HG03575 (cell line): ENCODE results near the gene ELAVL4.

Experiments used
- ATAC-seq: cut with Tn5 transposase; IDR thresholded peaks from one replicate; pipeline ENCODE4 v1.9.1; 2021; ENCODE audit not compliant: unreplicated experiment, insufficient number of reproducible peaks, low FRiP score; ENCODE audit errors: extremely low read depth

ELAVL4 gene

GRCh38 chr1:50108497-50109059 lies at the start of gene ELAVL4:
TSS of gene ELAVL4 (plus strand) at chr1:50108920. CDS start at chr1:50109190, 270 bp downstream.
- no peak for ATAC-seq

- no peak for ATAC-seq
These were observed 48.4 kb upstream of the ELAVL4 start for GRCh38 chr1:50060279-50060678.

GRCh38 chr1:50066806-50067205 lies 41.9 kb upstream of the ELAVL4 start:
- ATAC-seq = no peak

- ATAC-seq = no peak
These were observed 33.8 kb upstream of the ELAVL4 start for GRCh38 chr1:50074931-50075330.

DNA sequence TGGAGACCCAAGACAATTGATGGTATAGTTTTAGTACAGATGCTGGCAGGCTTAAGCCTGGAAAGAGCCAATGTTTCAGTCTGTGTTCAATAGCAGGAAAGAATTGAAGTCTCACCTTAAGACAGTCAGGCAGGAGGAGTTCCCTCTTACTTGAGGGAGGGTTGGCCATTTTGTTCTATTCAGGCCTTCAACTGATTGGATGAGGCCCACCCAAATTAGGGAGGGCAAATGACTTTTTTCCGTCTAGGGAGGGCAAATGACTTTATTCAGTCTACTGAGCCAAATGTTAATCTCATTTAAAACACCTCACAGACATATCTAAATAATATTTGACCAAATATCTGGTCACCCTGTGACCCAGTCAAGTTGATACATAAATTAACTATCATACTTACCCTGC lies 31.4 kb upstream of the ELAVL4 start:
- ATAC-seq = no peak

DNA sequence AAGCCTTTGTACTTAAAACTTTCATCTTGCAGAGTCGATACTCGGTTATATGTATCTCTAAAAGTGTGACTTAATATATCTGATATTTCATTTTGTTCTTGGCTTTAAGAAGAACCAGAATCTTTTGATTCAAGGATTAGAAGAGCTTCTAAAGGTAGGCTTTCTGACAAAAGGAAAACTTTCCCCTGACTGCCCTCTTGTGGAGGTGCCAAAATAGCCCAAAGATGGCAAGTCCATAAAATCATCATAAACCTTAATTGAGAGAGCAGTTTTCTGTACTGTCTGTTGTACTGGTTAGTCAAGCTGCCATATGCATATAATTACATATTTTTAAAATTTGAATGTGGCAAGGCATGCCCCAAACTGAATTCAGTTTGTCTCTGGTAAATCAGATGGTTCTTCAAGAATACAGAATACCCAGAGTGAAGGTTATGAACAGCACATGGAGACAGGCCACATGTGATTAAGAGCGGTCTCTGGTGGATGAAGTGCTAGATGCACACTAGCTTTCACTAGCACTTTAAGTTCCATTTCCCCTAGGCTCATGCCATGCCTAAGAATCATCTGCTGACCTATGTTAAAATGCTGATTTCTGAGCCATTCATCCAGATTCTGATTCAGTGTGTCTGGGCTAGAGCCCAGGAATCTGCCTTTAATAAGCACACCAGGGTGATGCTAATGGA lies 27.7 kb upstream of the ELAVL4 start:
- no peak for ATAC-seq

GRCh38 chr1:50084389-50084788 lies 24.3 kb upstream of the ELAVL4 start:
- no peak for ATAC-seq

DNA sequence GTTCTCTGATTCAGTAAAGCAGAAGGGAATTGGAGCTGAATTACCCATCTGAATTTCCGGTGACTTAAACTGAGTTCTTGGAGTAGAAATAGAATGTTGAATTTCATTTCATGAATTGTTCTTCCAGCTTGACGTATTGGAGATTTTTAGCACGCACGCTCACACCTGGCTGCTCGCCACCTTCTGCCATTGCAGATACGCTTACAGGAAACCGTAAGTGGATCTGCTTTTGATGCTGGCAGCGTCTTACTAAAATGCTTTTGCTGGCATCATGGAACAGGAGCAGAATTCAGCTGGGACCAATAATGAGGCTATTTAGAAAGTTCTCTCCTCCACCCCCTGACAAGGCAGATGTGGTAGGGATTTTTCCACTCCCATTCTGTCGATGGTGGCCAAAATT lies 17.7 kb upstream of the ELAVL4 start:
- no peak for ATAC-seq

GRCh38 chr1:50095716-50096115 lies 13.0 kb upstream of the ELAVL4 start:
- no peak for ATAC-seq

- no peak for ATAC-seq
These were observed 11.6 kb upstream of the ELAVL4 start for GRCh38 chr1:50097021-50097679.

DNA sequence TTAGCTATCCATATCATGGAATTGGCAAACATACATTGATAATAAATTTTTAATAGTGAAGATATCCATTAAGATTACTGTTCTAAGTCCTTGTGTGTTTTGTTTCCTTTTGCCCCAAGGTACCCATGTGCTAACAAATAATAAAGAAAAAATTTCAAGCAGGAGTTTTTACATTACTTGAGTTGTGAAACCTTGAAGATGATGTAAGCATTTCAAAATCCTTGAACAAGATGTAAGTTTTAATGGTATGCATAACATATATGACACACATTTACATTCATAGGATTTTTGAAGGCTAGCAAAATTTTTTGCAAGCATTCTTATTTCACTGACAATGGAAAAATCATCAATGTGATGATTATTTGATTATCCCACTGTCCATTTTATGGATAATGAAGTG lies 10.9 kb upstream of the ELAVL4 start:
- ATAC-seq = no peak

- no peak for ATAC-seq
These were observed 10.1 kb upstream of the ELAVL4 start for GRCh38 chr1:50098591-50099021.

GRCh38 chr1:50099654-50100053 lies 9.1 kb upstream of the ELAVL4 start:
- no peak for ATAC-seq

DNA sequence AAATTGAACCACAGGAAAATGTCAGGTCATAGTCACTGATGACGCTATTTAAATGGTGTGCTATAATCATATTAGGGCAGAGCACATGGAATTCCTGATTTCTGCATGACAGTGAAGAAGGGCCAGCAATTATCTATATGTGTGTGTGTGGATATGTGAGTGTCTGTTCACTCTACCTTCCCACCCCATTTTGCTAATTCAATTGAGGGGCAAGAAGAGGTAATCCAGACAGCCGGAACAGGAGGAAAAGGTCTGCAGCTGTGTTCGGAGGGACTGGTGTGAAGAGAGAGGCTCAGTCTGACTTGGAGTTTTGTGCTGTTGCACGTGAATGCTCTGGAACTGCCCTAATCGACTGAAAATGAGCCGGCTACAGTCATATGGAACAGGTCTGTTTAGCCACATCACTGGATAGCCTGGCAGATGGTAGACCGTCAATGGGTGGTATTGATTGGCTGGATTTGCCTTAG lies 5.1 kb upstream of the ELAVL4 start:
- no peak for ATAC-seq

DNA sequence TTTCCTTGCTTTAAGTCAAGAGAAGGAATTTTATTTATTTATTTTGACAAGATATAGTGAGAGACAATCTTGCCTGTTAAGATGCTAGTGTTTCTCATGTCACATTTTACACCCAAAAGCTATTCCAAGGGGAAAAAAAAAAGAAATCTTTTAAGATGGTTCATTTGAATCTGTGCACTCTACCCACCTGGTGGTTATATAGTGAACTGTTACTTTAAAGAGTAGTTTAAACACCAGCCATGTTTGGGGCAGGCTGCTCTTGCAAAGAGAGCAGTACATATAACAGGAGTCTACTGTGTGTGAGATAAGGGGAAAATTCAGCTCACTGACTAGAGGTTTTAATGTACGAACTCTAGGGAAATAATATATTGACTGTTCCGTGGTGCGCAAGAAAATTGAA lies 3.3 kb upstream of the ELAVL4 start:
- no peak for ATAC-seq

DNA sequence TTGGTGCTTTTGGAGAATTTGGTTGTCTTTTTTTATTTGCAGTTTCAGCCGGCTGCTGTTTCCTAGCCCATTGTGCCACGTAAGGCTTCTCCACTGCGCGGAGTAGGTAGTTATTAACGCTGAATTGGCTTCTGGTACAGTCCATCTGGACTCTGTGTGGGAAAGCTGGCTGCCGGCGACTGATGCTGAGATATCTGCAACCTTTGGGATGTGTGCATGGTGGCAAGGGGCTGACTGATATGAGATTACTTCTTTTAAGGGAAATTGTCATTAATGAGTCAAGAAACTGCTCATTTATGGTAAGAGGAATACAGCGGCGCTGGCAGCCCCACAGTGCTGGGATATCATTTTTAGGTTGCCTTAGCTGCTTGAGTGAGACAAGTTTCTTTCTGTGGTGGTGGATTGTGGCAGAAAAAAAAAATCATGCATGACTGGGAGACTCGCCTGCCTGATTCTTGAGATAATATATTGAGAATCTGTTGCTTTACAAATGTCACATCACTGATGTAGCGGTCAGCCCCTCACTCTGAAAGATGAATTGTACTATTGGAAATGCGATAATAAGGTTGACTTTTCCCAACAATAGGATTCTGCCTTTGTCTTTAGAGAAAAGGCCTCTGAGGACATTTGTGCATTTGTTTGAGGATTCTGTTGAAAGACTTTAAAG lies 2.5 kb upstream of the ELAVL4 start:
- no peak for ATAC-seq

DNA sequence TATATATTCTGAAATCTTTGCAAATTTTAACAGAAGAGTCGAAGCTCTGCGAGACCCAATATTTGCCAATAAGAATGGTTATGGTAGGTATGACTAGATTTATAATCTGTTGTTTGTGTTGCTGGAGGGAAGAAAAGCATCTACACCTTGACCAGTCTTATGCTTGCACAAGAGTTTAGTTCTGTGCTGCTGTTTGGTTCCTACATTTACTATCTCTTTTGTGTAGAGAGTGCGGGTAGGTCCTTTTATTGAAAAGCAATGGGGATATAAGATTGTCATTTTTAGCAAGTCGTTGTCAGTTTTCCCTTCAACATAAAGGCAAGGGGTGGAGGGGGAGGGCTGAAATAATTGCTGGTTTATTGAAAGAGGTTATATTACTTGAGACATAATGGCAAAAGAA lies 396 bp downstream of the ELAVL4 start:
- no peak for ATAC-seq

- no peak for ATAC-seq
These were observed 941 bp downstream of the ELAVL4 start for GRCh38 chr1:50109647-50110075.

GRCh38 chr1:50110151-50110550 lies 1.4 kb downstream of the ELAVL4 start:
- ATAC-seq = no peak

DNA sequence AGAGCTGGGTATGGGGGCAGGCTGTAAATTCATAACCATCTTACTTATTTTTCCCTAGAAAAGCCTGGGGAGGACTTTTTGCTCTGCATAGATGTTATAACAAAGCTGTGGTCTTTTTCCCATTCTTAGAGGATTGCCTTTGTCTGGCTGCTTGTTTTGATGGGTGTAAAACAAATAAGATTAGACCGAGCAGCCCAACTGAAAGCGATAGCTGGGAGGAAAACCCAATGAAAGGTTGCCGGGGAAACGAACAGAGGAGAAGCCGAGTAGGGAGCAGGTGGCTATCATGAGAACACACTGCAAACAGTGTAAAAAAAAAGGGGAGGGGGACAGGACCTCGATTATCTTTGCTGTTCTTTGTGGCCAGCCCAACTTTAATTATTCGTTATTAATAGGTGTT lies 1.9 kb downstream of the ELAVL4 start:
- ATAC-seq = no peak
